Adrenal gland (tissue), 12 donors: ENCODE data around the gene TGFBRAP1. TPM values are rescaled to one million over a fixed set of nuclear protein-coding genes. Genes with fewer than 3 reads are reported as not detected.

Source experiments
- DNase-seq, 7 donors: peaks; one replicate each; pipeline ENCODE4 v3.0.0-alpha.2; 2019 to 2020
- H3K27ac ChIP-seq, 5 donors: fragments of 200-600 bp; sonication (generic) in 4 of 5; 1 replicate in 3 of 5; 2 replicates in 2 of 5; pipeline versions ENCODE4 v1.5.1 to v1.8.0; 2016 to 2020; ENCODE audit warnings: mild to moderate bottlenecking in 1 of 5
- H3K27me3 ChIP-seq: fragments of 200-600 bp; 2 replicates; pipeline ENCODE4 v1.8.0; 2021
- H3K36me3 ChIP-seq, 2 donors: fragments of 200-600 bp; replicated peaks in 1 of 2; 1 replicate in 1 of 2; 2 replicates in 1 of 2; pipeline versions ENCODE4 v1.5.1 to v1.8.0; 2018 to 2022
- H3K4me1 ChIP-seq, 2 donors: fragments of 200-600 bp; replicated peaks in 1 of 2; 1 replicate in 1 of 2; 2 replicates in 1 of 2; pipeline versions ENCODE4 v1.5.1 to v1.8.0; 2018 to 2021
- H3K4me3 ChIP-seq, 4 donors: fragments of 200-600 bp; sonication (generic) in 3 of 4; one replicate each; pipeline ENCODE4 v1.5.1; 2016 to 2018
- H3K9me3 ChIP-seq, 3 donors: fragments of 200-600 bp; sonication (generic) in 1 of 3; replicated peaks in 1 of 3; 1 replicate in 2 of 3; 2 replicates in 1 of 3; pipeline versions ENCODE4 v1.5.1 to v1.8.0; 2016 to 2021
- POLR2A ChIP-seq, 2 donors: fragments of 450-650 bp; IDR thresholded peaks; one replicate each; pipeline ENCODE4 v1.6.1; 2017; ENCODE audit warnings: antibody characterized with exemption in 2 of 2, mild to moderate bottlenecking in 2 of 2, moderate library complexity in 1 of 2
- WGBS, 4 donors: extraction: QIAGEN DNeasy Blood & Tissue Kit in 2 of 4; methylation state at CpG; one replicate each; pipeline versions ENCODE4 v1.1.5 to v1.1.7; 2013 to 2017; 5-methylcytosine and 5-hydroxymethylcytosine counted together
- intact Hi-C, 2 donors: fragments of 100-400 bp; cut with DNase I; formaldehyde crosslinking; loops; one replicate each; pipeline versions ENCODE4 v1.14.1 to v1.15.0; 2022 to 2023
- polyA plus RNA-seq, 3 donors: library from polyadenylated mRNA; stranded (reverse); fragments of 200-250 nt in 2 of 3; fragments of 350-450 nt in 1 of 3; fragmentation: Illumina TruSeq in 1 of 3; extraction: RNeasy Lipid Tissue Mini Kit (QIAGEN cat#74804) in 1 of 3; gene quantifications; one replicate each; pipeline ENCODE4 v1.2.3, GENCODE V29; 2013 to 2014
- total RNA-seq, 9 donors: library from RNA; depleted of rRNA in 4 of 9; stranded (reverse); fragments of >200 nt in 4 of 9; fragments of 120-200 nt in 1 of 9; fragmentation: NEBNext Ultra II Directional in 1 of 9; extraction: Animal tissue kit (Norgen Biotek cat#: 25700) in 1 of 9; gene quantifications; one replicate each; pipeline versions ENCODE4 v1.1.0 to v1.2.4, GENCODE V29; 2013 to 2023
- TF ChIP-seq, protein P1 (sequence below), 6 experiments: fragments of 450-650 bp in 4 of 6; fragments of 200-600 bp in 2 of 6; sonication (generic) in 1 of 6; IDR thresholded peaks; 1 replicate in 5 of 6; 2 replicates in 1 of 6; pipeline versions ENCODE4 v1.5.1 to v1.8.0; 2016 to 2021; ENCODE audit warnings: antibody characterized with exemption in 6 of 6, mild to moderate bottlenecking in 2 of 6, moderate library complexity in 1 of 6
- donor health status: healthy with polysubstance abuse.
- donor health status: Bipolar disorder and iron deficiency.
- donor health status: DM: yes; HTN: yes; CAD: no.
- donor health status: DM: no; HTN: no; CAD: no.
- donor health status: DM: no; HTN: no; CAD: no.
- donor health status: DM: yes; HTN: yes; CAD: no.

The TGFBRAP1 gene
- total and polyA plus RNA-seq, 12 donors: 5.1 to 29.7 (median 22.3) TPM

DNA sequence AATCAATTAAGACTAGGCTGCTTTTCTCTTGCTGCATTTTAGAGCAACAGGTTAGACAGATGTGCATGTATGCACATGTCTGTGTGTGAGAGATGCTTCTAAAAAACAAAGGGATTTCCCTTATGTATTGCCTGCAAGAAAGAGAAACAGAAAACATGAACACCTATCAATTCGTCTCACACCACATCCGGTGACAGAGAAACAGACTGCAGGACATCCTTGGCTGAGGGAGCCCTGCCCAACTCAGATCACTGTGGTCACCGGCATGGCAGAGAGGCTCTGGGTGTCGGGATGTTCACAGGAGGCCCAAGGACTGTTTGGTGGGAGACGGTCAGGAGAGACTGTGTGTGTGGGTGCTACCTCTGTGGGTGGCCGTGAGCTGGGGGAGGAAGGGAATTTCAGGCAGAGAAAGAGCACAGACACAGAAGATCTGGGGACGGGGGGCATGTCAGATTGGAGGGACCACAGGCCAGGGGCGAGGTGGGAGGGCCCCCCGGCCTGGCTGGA, 44.4 kb upstream of the TGFBRAP1 start:
- 71 to 83% (median 78%) methylated on average over 9 of the region's 9 CpGs for WGBS, 4 donors
- intact Hi-C loops: loop anchor here (5.0 kb wide), 2 partner anchors 143 to 148 kb away; no protein-coding TSS in a partner anchor
- Histone ChIP-seq H3K9me3 (no peaks in the 10 kb centered on the region), H3K27ac (peak overlapping the region in 4 of 5 donors; percentile 46 to 94 (median 80)), H3K27me3 (no peaks in the 10 kb centered on the region), H3K4me3 (no peak overlapping the region), H3K36me3 (peaks cover 0 to 37% of the 10 kb centered on the region in 2 donors), H3K4me1 (peaks cover 13 to 45% of the 10 kb centered on the region in 2 donors)
- peak in 1 of 7 donors; percentile 48 for DNase-seq
- TF ChIP-seq, protein P1, sequence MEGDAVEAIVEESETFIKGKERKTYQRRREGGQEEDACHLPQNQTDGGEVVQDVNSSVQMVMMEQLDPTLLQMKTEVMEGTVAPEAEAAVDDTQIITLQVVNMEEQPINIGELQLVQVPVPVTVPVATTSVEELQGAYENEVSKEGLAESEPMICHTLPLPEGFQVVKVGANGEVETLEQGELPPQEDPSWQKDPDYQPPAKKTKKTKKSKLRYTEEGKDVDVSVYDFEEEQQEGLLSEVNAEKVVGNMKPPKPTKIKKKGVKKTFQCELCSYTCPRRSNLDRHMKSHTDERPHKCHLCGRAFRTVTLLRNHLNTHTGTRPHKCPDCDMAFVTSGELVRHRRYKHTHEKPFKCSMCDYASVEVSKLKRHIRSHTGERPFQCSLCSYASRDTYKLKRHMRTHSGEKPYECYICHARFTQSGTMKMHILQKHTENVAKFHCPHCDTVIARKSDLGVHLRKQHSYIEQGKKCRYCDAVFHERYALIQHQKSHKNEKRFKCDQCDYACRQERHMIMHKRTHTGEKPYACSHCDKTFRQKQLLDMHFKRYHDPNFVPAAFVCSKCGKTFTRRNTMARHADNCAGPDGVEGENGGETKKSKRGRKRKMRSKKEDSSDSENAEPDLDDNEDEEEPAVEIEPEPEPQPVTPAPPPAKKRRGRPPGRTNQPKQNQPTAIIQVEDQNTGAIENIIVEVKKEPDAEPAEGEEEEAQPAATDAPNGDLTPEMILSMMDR (IDR thresholded peaks at IDR 0.05): no peak
- TF ChIP-seq POLR2A (IDR thresholded peaks at IDR 0.05): no peak

DNA sequence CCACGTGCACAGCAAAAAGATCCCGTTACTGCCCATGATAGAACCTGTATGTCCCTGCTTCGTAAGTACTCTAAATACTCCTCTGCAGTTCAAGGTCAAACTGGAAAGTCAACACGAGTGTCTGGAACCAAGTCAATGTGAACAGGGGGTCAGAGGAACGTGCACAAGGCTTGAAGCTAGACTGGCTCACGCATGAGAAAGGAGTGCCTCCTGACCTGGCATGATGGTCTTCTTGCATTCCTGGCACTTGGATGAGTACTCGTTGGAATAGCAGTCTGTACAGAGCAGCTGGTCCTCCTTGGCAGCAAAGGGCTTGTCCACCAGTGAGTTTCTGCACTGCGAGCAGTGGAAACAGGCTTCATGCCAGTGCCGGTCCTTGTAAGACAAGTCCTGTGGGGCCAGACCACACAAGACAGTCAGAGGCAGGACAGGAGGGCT, 43.8 kb upstream of the TGFBRAP1 start:
- WGBS, 4 donors: 41 to 51% (median 48%) methylated on average over 7 to 9 of the region's 9 CpGs
- DNase-seq: peak in 6 of 7 donors; percentile 49 to 77 (median 60)
- Histone ChIP-seq H3K9me3 (no peaks in the 10 kb centered on the region), H3K27me3 (no peaks in the 10 kb centered on the region), H3K36me3 (peaks cover 0 to 40% of the 10 kb centered on the region in 2 donors), H3K4me1 (peaks cover 13 to 39% of the 10 kb centered on the region in 2 donors), H3K27ac (peak overlapping the region in 4 of 5 donors; percentile 46 to 94 (median 80)), H3K4me3 (no peak overlapping the region)
- no peak for TF ChIP-seq POLR2A (IDR thresholded peaks at IDR 0.05)
- TF ChIP-seq, protein P1 (IDR thresholded peaks at IDR 0.05): no peak
- intact Hi-C loops: loop anchor here (5.0 kb wide), 2 partner anchors 144 to 149 kb away; no protein-coding TSS in a partner anchor

DNA sequence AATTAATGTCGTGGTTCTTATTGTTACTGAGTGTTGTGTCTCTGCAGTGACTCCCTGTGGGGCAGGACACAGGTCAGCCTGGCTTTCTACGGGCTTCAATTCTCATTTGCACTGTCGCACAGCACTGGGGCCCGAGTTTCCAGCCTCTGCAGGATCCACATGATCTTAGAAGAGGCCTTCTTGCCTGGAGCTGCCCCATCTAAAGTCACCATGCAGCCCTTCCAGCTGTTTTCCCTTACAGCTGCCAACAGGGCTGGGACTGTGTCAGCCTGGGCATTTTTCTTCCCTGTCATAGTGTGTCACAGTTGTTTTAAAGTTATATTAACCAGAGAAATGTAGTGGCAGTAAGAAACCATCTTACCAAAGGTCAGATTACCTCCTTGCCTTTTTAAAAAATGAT, 42.3 kb upstream of the TGFBRAP1 start:
- no peaks in the 10 kb centered on the region for H3K27me3 ChIP-seq
- H3K4me3 ChIP-seq: no peak overlapping the region
- TF ChIP-seq POLR2A (IDR thresholded peaks at IDR 0.05): no peak
- TF ChIP-seq, protein P1 (IDR thresholded peaks at IDR 0.05): no peak
- no peaks in the 10 kb centered on the region for H3K9me3 ChIP-seq
- H3K4me1 ChIP-seq: peaks cover 13 to 31% of the 10 kb centered on the region in 2 donors
- peak in 2 of 7 donors; percentile 39 to 65 for DNase-seq
- peaks cover 0 to 50% of the 10 kb centered on the region in 2 donors for H3K36me3 ChIP-seq
- 57 to 78% (median 74%) methylated on average over 4 of the region's 4 CpGs for WGBS, 4 donors
- intact Hi-C loops: loop anchor here (5.0 kb wide), 2 partner anchors 145 to 150 kb away; no protein-coding TSS in a partner anchor
- peak overlapping the region in 2 of 5 donors; percentile 83 to 94 for H3K27ac ChIP-seq

DNA sequence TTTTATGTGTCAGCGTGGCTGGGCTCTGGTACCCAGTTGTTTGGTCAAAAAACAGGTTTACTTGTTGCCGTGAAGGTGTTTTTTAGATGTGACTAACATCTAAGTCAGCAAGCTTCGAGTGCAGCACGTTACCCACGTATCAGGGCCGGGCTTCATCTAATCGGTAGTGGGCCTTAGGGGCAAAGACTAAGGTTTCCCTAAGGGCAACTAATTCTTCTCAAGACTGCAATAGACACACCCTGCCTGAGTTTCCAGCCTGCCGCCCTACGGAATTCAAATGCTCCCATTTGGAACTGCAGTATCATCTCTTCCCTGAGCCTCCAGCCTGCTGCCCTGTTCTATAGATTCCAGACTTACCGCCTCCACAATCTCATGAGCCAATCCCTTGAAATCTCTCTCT, 41.6 kb upstream of the TGFBRAP1 start:
- no peaks in the 10 kb centered on the region for H3K9me3 ChIP-seq
- H3K4me3 ChIP-seq: no peak overlapping the region
- peak overlapping the region in 2 of 5 donors; percentile 83 to 94 for H3K27ac ChIP-seq
- TF ChIP-seq, protein P1 (IDR thresholded peaks at IDR 0.05): no peak
- no peak for TF ChIP-seq POLR2A (IDR thresholded peaks at IDR 0.05)
- H3K27me3 ChIP-seq: no peaks in the 10 kb centered on the region
- intact Hi-C loops: loop anchor here (5.0 kb wide), 2 partner anchors 146 to 151 kb away; no protein-coding TSS in a partner anchor
- H3K4me1 ChIP-seq: peaks cover 13 to 27% of the 10 kb centered on the region in 2 donors
- DNase-seq: peak in 2 of 7 donors; percentile 20 to 44
- peaks cover 0 to 54% of the 10 kb centered on the region in 2 donors for H3K36me3 ChIP-seq
- 81 to 90% (median 85%) methylated on average over 10 of the region's 10 CpGs for WGBS, 4 donors
